Measurements from ENCODE around the gene SAP30BP.
A peak's percentile ranks its signal among the peaks of the same experiment; 100 is the strongest.

The SAP30BP gene

GRCh38 chr17:75652341-75652740, 14.8 kb upstream of the SAP30BP start:
- DNase-seq = no peak

DNA sequence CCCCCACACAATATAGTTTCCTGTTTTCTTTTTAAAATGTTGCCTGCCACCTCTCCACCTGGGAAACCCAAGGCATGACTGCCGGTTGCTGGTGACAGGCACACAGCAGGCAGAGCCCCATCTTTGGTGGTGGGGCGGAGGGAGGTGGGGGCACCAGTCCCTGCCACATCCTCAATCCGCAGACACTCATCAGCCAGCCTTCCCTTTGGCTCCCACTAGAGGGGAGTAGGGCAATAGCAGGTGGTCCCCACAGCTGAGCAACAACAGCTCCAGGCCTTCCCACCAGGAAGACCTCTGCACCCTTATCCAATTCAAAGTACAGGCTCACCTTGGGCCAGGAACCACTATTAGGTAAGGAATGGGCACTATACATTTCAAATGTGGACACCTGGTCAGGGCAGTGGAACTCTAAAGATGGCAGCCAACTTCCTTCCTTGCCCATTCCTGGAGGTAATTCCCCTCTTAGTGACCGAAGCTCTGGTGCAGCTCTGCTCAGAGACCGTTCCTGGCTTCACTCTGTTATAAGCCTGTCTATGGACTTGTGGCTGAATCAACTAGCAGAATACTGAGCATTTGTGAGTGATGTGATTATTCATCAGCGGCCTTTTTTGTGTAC, 14.1 kb upstream of the SAP30BP start:
- DNase-seq = no peak

DNA sequence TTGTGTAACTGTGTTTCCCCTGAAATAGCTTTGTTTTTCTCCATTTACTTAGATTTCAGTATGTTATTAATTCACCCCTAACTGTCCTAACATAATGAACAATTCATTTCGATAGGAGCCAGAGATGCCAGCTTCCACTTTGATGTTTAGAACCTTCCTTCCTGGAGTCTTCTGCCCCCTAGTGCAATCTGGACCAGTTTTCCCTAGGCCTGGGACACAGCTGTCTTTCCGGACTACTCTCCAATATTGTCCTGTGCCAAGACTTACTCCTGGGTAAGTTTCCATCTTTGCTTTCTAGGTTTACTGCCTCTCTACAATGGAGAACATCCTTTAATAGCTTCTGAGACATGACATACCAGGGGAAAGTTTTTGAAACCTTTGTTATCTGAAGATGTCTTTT, 13.0 kb upstream of the SAP30BP start:
- DNase-seq = no peak

- DNase-seq = no peak
Observed at GRCh38 chr17:75658237-75658636, 8.9 kb upstream of the SAP30BP start.

DNA sequence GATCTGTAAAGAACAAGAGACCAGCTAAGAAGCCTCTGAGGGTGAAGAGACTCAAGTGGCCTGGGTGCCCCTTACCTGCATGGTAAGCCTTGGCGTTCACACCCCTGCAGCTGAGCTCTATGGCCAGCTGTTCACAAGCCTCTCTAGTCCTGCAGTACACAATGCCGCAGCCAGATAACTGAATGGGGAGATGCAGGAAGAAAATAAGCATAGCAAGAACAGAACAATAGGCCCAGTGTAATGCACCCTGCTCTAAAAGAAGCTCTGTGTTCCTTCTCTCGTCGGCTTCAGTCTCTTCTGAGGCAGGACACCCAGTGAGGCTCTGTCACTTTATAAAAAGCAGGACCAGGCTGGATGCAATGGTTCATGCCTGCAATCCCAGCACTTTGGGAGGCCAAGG, 5.6 kb upstream of the SAP30BP start:
- no peak for DNase-seq

- no peak for DNase-seq
Observed at GRCh38 chr17:75662511-75662910, 4.6 kb upstream of the SAP30BP start.

- no peak for DNase-seq
Observed at GRCh38 chr17:75664099-75664549, 3.0 kb upstream of the SAP30BP start.

- no peak for DNase-seq
Observed at GRCh38 chr17:75665981-75666380, 1.2 kb upstream of the SAP30BP start.

DNA sequence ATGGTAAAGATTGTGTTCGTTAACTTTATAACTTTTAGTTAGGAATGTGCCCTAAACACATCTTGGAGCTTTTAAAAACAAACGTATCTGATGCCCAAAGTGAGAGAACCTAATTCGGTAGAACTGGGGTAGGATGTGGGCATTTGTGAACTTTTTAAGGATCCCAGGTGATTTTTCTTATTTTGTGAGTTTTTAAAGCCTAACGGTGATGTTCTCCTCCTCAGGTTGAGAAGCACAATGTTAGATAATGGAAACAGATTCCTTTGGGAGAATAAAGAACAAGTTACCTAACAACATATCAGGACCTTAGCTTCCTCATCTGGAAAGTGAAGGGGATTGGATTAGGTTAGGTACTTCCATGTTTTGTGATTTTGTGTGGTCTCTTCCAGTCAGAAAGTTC, 687 bp downstream of the SAP30BP start:
- no peak for DNase-seq

DNA sequence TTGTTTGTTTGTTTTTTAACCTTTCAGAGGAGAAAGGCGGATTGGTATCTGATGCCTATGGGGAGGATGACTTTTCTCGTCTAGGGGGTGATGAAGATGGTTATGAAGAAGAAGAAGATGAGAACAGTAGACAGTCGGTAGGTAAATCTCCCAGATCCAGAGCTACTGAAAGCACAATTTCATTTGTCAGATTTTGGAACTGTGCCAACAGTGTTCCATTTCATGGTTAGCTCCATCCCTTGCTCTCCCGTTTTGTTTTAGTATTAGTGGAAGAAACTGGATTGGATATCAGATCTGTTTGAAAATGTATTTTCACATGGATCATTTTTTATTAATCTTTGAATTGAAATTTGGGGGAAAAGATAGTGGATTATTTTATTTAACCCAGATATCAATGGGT, 1.4 kb downstream of the SAP30BP start:
- no peak for DNase-seq

- no peak for DNase-seq
Observed at GRCh38 chr17:75670868-75671267, 3.7 kb downstream of the SAP30BP start.

DNA sequence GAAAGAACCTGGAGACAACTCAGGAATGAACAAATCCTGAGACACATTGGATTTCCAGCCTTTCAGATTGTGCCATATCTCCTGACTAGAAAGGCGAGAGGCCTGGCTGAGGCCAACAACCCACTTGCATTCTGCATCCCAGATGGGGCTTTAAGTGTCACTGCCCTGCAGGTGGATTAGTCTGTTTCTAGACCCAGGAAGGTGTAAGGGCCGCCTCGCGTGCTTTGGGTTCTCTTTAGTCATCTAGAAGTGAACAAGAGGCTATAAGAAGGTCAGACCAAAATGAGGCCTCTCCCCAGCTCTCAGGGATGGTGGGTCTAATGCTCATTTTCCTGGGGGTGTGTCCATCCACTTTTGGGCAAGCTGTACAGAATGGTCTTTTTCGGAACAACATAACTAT, 4.9 kb downstream of the SAP30BP start:
- DNase-seq = no peak

DNA sequence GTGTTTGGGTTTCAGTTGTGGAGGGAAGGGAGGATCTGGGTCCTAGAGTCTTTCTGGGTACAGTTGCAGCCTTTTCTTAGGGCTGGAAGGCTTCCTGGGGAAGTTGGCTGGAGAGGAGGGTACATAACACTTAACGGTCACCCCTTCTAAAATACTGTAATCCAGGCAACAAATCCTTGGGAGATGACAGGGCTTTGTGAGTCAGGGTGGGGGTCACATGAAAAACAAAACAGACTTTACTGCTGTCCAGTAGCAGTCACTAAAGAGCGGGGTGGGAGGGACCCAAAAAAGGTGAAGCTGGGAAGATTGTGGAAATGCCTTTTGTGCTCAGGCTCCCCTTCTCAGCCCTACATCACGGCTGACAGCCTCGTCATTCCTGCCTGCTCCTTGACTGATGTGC, 6.3 kb downstream of the SAP30BP start:
- no peak for DNase-seq

DNA sequence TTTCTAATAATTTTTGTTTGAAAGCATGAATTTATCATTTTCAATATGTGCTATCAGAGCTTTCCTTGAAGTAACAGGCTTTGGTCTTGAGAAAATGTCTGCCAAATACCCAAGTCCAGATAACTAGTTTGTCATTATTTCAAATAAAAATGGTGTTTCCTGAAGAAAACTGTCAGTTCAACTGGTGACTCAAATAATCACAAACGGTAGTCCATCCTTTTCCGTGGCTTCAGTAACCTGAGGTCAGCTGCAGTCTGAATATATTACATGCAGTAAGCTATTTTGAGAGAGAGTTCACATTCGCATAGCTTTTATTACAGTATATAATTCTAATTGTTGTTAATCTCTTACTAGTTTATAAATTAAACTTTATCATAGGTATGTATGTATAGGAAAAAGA, 9.3 kb downstream of the SAP30BP start:
- no peak for DNase-seq

- no peak for DNase-seq
Observed at GRCh38 chr17:75679706-75680211, 12.6 kb downstream of the SAP30BP start.

DNA sequence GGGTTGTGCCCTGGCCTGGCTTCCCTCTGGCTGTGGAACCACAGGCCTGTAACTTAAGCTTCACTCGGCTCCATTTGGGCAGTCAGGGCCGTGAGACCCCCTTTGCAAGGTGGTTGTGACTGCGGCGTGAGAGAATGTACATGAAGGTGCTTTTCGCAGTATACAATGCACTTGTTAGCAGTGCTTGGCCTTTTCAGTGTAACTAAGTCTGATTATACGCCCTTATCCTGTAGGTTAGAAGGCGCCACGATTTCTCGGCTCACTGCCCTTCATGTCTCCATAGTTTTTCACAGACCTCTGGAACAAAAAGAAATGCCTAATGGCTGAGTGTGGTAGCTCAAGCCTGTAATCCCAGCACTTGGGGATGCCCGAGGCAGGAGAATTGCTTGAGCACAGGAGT, 13.3 kb downstream of the SAP30BP start:
- DNase-seq = no peak

- DNase-seq = no peak
Observed at GRCh38 chr17:75681289-75681688, 14.2 kb downstream of the SAP30BP start.

GRCh38 chr17:75683583-75683982, 16.4 kb downstream of the SAP30BP start:
- DNase-seq = no peak

DNA sequence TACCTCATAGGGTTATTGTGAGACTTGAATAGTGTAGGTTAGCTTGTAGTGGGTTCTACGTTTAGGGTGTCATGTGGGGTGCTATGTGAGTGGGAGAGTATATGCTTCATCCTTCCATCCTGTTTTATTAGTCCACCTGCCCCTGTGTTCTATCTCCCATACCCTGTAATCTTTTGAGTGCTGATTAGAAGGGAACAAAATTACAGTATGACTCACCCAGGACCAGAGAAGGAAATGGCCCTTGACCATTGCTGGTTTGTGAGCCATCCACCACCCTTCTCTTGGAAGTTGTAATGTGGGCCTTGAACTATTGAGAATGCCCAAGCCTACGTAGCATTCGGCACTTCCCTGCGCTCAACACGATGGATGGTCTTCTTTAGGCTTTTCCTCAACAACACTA, 17.1 kb downstream of the SAP30BP start:
- no peak for DNase-seq

GRCh38 chr17:75684924-75685323, 17.8 kb downstream of the SAP30BP start:
- peak; percentile 18 for DNase-seq

GRCh38 chr17:75685499-75685898, 18.4 kb downstream of the SAP30BP start:
- no peak for DNase-seq

DNA sequence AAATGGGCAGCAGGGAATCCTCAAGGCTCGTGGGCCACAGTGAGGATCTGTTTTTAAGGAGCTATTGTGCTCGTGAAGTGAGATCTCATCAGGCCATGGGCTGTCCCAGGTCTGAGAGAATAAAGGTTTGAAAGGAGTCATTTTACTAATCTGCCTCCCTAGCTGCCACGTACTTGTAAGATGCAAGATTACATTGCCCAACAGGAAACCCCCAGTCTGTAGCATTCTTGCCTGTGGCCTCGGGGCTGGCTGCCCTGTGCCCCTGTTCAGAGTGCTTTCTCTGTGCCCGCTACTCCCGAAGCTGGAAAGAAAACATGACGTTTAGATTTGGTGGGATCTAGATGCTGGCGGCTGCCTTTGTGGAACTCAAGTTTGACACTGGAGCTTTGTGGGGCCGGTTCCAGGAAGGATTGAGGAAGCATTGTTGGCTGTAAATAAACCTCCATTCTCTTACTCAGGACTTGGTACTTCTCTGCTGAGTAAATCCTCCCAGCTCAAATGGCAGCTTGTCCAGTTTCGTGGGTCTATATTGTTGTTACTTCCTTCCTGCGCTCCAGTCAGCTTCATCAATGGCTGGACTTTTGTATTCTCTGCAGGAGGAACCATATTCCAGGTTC, 21.2 kb downstream of the SAP30BP start:
- no peak for DNase-seq

- DNase-seq = no peak
Observed at GRCh38 chr17:75689441-75689873, 22.3 kb downstream of the SAP30BP start.

DNA sequence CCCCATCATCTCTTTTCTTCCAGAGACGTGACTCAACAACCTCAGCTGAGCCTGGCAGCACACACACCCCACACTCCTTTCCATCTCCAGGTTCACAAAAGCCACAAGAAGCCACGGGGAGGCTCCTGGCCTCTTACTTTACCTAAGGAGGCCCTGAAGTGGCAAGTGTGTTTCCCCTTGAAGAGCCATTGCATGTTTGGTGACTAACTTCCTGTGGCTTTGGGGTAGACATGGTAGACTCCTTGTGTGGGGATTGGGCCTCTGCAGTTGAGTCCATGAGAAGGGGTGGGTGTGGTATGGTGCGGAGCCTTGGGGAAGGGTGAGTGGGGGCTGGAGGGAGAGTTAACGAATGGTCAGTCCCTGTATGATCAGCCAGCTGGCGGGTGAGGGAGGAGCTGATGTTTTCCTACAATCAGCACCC, 24.2 kb downstream of the SAP30BP start:
- DNase-seq = no peak

Measured in DMS 273 treated with DMSO at 0.1 percent for 48 hours (cell line).